PFSK-1 (cell line): ENCODE measurements around the gene NAA80.

Experiments
- POLR2AphosphoS5 ChIP-seq: IDR thresholded peaks from 2 replicates; pipeline ENCODE4 v1.6.1; 2012; ENCODE audit warnings: low read depth, mild to moderate bottlenecking, control low read depth, low read length, moderate library complexity
- TAF1 ChIP-seq: IDR thresholded peaks from 2 replicates; pipeline ENCODE4 v1.6.1; 2012; ENCODE audit warnings: low read length, control low read depth, borderline replicate concordance; ENCODE audit not compliant: insufficient read depth

- TF ChIP-seq POLR2AphosphoS5, result peak; percentile 84
- TF ChIP-seq TAF1, result no peak
Observed at GRCh38 chr3:50337175-50337861, 38.1 kb upstream of the NAA80 start.
